GM12864 (cell line): ENCODE results near the gene RAB36.

ENCODE experiments used
- DNase-seq: peaks from one replicate; pipeline ENCODE4 v3.0.0-alpha.2; 2011; ENCODE audit warnings: low read depth
- H3K4me3 ChIP-seq: 2 replicates; pipeline ENCODE4 v1.5.1; 2011; ENCODE audit warnings: mild to moderate bottlenecking, low read depth, low read length, control low read depth
- TF ChIP-seq, protein P1 (sequence below): IDR thresholded peaks from 2 replicates; pipeline ENCODE4 v1.5.1; 2011; ENCODE audit warnings: low read depth, mild to moderate bottlenecking, moderate library complexity, low read length, control low read depth, inconsistent platforms; ENCODE audit errors: missing control alignments

Gene RAB36

DNA sequence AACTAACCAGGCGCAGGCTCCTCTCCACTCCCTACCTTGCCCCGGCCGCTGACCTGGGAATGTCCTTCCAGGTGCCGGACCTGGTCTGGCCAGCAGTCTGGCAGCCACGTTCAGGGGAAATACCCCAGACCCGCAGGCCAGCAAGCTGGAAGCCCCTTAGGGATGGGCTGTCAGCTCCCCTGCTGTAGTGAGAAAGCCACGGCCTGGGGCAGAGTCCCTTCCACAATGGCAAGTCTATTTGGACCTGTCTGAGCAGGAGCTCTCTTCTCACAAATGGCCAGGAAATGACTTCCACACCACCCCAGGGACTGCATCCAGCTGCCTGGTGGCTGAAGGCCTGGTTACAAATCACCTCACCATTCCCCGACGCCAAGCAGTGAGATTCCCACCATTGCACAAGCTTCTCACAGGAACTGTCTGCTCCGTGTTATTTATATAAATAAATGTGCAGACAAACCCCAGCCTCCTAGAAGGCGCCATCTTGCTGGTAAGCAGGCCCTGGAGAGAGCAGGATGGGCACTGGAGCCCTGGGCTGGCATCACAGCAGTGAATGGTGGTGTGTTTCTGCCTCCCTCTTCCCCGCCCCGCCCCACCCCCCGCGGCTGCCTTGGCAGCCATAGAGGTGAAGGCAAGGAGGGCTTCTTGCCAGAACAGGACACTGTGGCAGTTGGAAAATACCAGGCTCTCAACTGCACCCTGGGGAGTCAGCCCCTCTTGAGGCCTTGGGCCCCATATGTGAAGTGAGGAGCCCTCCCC, 27.2 kb upstream of the RAB36 start:
- TF ChIP-seq, protein P1, sequence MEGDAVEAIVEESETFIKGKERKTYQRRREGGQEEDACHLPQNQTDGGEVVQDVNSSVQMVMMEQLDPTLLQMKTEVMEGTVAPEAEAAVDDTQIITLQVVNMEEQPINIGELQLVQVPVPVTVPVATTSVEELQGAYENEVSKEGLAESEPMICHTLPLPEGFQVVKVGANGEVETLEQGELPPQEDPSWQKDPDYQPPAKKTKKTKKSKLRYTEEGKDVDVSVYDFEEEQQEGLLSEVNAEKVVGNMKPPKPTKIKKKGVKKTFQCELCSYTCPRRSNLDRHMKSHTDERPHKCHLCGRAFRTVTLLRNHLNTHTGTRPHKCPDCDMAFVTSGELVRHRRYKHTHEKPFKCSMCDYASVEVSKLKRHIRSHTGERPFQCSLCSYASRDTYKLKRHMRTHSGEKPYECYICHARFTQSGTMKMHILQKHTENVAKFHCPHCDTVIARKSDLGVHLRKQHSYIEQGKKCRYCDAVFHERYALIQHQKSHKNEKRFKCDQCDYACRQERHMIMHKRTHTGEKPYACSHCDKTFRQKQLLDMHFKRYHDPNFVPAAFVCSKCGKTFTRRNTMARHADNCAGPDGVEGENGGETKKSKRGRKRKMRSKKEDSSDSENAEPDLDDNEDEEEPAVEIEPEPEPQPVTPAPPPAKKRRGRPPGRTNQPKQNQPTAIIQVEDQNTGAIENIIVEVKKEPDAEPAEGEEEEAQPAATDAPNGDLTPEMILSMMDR, result no peak
- no peak for DNase-seq
- H3K4me3 ChIP-seq, result no peak overlapping the region

DNA sequence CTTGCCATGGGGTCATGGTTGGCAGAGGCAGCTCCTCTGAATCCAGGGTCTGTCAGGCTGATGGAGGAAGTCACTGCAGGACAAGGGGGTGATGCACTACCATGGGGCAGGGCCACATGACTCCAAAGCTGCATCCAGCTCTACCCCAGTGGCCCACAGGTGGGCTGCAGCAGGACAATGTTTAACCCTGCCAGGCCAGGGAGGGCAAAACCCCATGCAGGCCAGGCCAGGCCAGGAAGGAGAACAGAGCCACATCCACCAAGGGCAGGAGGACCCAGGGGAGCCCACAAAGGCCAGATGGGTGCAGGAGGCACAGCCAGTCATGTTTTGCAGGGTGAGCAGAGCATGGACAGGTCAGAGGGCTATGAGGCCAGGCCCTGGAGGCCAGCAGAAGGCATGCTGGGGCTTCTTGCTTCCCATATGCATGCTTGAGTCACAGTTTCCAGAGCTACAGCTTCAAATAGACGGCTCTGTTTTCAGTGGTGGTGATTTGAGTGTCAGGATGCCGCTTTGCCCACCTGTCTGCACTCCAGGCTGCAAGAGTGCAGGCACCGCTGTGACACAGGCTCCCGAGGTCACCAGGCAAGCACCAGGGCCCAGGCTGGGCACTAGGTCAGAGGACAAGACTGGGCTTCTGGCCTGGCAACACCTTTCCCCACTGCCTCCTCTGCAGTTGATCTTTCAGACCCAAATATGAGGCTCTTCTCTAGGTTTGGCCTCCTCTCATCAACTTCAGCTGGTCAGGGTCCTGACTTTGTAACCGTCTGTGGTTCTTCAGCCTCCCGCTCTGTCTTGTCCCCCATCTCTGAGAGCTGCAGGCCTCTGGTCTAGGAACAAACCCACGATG, 26.4 kb upstream of the RAB36 start:
- DNase-seq, result no peak
- TF ChIP-seq, protein P1, result no peak
- no peak overlapping the region for H3K4me3 ChIP-seq

DNA sequence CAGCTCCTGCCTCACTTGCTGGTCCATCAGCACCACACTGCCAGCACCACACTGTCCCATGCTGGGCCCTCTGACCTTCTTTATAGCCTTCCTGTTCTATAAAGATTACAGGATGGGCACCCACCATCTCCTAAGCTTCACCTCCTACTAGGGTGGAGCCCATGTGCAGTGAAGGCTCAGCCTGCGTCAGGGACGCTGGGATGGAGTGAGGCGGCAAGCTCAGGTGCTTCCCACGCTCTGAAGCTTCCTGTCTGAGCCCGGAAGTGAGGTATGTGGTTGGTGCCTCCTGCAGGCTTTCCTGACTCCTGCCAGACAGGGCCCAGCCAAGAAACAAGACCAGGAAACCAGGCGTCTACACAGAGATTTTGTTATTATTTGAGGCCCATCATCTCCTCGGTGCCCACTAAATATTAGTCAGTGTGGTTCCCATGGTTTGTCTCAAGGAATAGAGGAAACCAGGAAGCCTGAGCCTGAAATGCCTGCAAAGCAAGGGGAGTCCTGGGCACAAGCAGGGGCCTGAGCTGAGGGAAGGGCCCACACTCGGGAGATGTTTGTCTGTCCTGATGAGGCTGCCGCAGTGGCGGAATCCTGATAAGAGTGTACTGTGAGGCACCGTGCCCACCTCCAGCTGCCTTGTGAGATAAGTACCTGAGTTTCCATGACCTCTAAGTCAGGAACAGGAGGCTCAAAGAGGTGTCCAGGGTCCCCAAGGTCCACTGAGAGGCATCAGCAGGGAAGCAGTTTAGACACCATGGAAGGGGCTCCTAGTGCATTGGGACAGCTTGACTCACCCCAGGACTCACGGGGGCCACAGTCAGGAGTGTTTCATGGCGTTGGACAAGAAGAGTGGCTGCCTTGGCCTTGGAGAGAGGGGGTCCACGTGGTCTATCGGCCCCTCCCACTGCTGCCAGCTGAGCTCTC, 25.5 kb upstream of the RAB36 start:
- TF ChIP-seq, protein P1, result no peak
- H3K4me3 ChIP-seq, result no peak overlapping the region
- no peak for DNase-seq

GRCh38 chr22:23120415-23120899, 24.8 kb upstream of the RAB36 start:
- TF ChIP-seq, protein P1, result no peak
- no peak overlapping the region for H3K4me3 ChIP-seq
- no peak for DNase-seq

DNA sequence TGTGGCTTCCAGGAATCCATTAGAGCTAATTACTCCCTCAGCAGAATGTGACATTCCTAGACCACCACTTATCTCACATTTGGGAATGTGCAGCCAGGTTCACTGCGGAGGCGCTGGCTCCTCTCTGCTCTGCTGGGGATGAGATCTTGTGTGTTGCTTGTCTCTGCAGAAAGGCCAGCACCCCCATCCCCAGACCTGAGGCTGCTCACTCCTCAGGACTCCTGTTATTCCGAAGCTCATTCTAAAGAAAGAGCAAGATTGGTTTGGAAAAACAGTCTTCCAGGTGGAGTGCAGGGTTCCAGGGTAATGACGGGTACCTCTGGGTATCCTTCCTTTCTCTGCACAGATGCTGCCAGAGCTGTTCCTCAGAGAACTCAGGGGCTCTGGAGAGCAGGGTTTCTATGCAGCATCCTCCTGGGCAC, 24.3 kb upstream of the RAB36 start:
- H3K4me3 ChIP-seq, result no peak overlapping the region
- TF ChIP-seq, protein P1, result no peak
- no peak for DNase-seq

GRCh38 chr22:23121424-23121823, 23.9 kb upstream of the RAB36 start:
- TF ChIP-seq, protein P1, result no peak

More at GRCh38 chr22:23121424-23121823, 23.9 kb upstream of the RAB36 start:
- DNase-seq, result no peak
- H3K4me3 ChIP-seq, result no peak overlapping the region
